Smooth muscle cell (in vitro differentiated cells): ENCODE results near the gene DCTD. TPM values are rescaled to one million over a fixed set of nuclear protein-coding genes. Genes with fewer than 3 reads are reported as not detected.

Source experiments
- DNase-seq: peaks from one replicate; lab custom pipeline; 2025; ENCODE audit not compliant: unreplicated experiment; lab: John Stamatoyannopoulos, UW
- H2AFZ ChIP-seq: fragments of 200-600 bp; sonication (generic); 2 replicates; pipeline ENCODE4 v1.6.0; 2016; ENCODE audit warnings: antibody characterized with exemption, low read depth, mild to moderate bottlenecking
- H3F3A ChIP-seq: fragments of 200-600 bp; sonication (generic); 2 replicates; pipeline ENCODE4 v1.6.0; 2017; ENCODE audit warnings: antibody characterized with exemption, low read depth
- H3K27ac ChIP-seq: fragments of 200-600 bp; sonication (generic); 2 replicates; pipeline ENCODE4 v1.5.1; 2016; ENCODE audit warnings: low read depth, mild to moderate bottlenecking
- H3K27me3 ChIP-seq: fragments of 200-600 bp; sonication (generic); 2 replicates; pipeline ENCODE4 v1.6.1; 2016; ENCODE audit warnings: low read depth, mild to moderate bottlenecking
- H3K36me3 ChIP-seq: fragments of 200-600 bp; sonication (generic); 2 replicates; pipeline ENCODE4 v1.5.1; 2016; ENCODE audit warnings: low read depth
- H3K4me1 ChIP-seq: fragments of 200-600 bp; sonication (generic); 2 replicates; pipeline ENCODE4 v1.5.1; 2016; ENCODE audit warnings: low read depth
- H3K4me2 ChIP-seq: fragments of 200-600 bp; sonication (generic); 2 replicates; pipeline ENCODE4 v1.6.0; 2016; ENCODE audit warnings: mild to moderate bottlenecking
- H3K4me3 ChIP-seq: fragments of 200-600 bp; sonication (generic); 2 replicates; pipeline ENCODE4 v1.5.1; 2016; ENCODE audit warnings: mild to moderate bottlenecking
- H3K79me2 ChIP-seq: fragments of 200-600 bp; sonication (generic); 2 replicates; pipeline ENCODE4 v1.6.0; 2016; ENCODE audit warnings: low read depth, mild to moderate bottlenecking
- H3K9ac ChIP-seq: fragments of 200-600 bp; sonication (generic); 2 replicates; pipeline ENCODE4 v1.6.0; 2016; ENCODE audit warnings: low read depth
- H3K9me3 ChIP-seq: fragments of 200-600 bp; sonication (generic); replicated peaks from 2 replicates; pipeline ENCODE4 v1.5.1; 2016; ENCODE audit warnings: low read depth
- H4K20me1 ChIP-seq: fragments of 200-600 bp; sonication (generic); 2 replicates; pipeline ENCODE4 v1.6.0; 2016; ENCODE audit warnings: low read depth
- WGBS: methylation state at CpG from one replicate; pipeline ENCODE4 v1.1.7; 2016; ENCODE audit warnings: low lambda C conversion rate; 5-methylcytosine and 5-hydroxymethylcytosine counted together
- polyA plus RNA-seq: library from polyadenylated mRNA; unstranded; fragments of >200 nt; fragmentation: Nextera tagmentation; extraction: Ambion mirVana; gene quantifications from 2 replicates; pipeline ENCODE4 v1.2.1, GENCODE V29; 2016
- total RNA-seq: library from RNA; depleted of rRNA; stranded (reverse); fragments of >200 nt; gene quantifications from 2 replicates; pipeline ENCODE4 v1.2.3, GENCODE V29; 2014
- TF ChIP-seq, protein P1 (sequence below): fragments of 200-600 bp; sonication (generic); IDR thresholded peaks from 2 replicates; pipeline ENCODE4 v1.5.1; 2017; ENCODE audit warnings: borderline replicate concordance, mild to moderate bottlenecking, antibody characterized with exemption; ENCODE audit not compliant: insufficient read depth, poor library complexity, severe bottlenecking

Gene DCTD
- total and polyA plus RNA-seq, 2 experiments from 2014 or later, result 84.4 to 85.3 TPM

DNA sequence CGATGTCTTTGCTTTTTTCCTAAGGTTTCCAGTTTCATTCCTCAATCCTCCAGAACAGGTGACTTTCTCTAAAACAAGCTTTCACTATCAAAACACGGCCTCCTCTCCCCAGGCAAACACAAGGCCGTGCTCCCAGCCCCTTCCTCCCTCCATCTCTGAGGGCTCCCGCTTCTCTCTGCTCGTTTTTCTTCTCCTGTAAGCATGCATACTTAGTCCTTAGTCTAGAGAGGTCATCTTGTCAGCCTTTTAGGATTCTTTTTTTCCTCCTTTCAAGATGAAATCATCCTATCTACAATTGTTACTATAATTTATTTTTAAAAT is 18.7 kb downstream of the DCTD start:
- no peak for DNase-seq
- Histone ChIP-seq H3K4me2 (no peak overlapping the region), H3K9me3 (no peaks in the 10 kb centered on the region), H3K79me2 (peaks cover 7% of the 10 kb centered on the region), H3K9ac (no peak overlapping the region), H3K36me3 (peaks cover 6% of the 10 kb centered on the region), H3K4me3 (no peak overlapping the region), H4K20me1 (peaks cover 46% of the 10 kb centered on the region), H3F3A (no peaks in the 10 kb centered on the region), H3K27me3 (no peaks in the 10 kb centered on the region), H3K4me1 (no peaks in the 10 kb centered on the region), H3K27ac (no peak overlapping the region), H2AFZ (no peak overlapping the region)
- TF ChIP-seq, protein P1, sequence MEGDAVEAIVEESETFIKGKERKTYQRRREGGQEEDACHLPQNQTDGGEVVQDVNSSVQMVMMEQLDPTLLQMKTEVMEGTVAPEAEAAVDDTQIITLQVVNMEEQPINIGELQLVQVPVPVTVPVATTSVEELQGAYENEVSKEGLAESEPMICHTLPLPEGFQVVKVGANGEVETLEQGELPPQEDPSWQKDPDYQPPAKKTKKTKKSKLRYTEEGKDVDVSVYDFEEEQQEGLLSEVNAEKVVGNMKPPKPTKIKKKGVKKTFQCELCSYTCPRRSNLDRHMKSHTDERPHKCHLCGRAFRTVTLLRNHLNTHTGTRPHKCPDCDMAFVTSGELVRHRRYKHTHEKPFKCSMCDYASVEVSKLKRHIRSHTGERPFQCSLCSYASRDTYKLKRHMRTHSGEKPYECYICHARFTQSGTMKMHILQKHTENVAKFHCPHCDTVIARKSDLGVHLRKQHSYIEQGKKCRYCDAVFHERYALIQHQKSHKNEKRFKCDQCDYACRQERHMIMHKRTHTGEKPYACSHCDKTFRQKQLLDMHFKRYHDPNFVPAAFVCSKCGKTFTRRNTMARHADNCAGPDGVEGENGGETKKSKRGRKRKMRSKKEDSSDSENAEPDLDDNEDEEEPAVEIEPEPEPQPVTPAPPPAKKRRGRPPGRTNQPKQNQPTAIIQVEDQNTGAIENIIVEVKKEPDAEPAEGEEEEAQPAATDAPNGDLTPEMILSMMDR, result no peak
- WGBS, result 96% methylated on average over 5 of the region's 5 CpGs

DNA sequence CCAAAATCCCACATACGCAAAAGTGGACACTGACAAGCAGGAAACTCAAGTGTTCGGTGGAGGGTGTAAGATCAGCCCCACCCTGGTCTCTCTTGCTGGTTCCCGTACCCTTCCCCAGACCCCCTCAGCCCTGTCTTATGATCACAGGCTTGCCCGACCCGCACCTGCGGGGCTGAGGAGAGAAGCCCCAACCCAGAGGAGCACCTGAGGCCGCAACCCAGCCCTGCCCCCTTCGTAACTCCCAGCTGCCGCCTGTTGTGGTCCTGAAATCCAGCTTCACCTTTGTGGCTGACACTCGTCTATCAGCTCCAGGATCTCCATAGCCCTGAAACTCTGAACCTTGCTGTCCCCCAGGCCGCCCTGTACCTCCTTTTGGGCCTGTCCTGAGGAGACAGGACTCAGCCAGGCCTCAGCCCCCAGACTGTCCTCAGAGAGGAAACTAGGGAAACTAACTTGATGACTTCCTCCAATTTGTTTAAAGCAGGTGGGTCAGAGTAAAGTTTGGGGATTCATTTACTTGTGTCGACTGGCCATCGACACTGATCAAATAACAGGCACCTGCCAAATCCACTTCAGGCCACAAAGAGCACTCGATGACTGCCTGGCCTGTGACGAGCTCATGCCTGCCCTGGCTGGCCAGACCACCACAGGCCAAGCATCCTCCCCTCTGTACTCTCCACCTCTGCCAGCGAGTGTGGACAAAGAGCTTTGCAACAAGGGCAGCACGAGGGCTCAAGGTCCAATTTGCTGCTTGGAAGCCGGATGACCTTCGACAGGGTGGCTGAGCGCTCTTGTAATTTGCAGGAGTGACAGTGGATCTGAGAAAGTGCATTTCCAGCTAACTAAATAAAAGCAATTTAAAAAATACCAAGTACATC is 19.3 kb downstream of the DCTD start:
- Histone ChIP-seq H3K27me3 (no peaks in the 10 kb centered on the region), H3K27ac (no peak overlapping the region), H3K79me2 (peaks cover 7% of the 10 kb centered on the region), H3K4me3 (no peak overlapping the region), H3F3A (no peaks in the 10 kb centered on the region), H4K20me1 (peaks cover 41% of the 10 kb centered on the region), H3K36me3 (peaks cover 6% of the 10 kb centered on the region), H3K9me3 (no peaks in the 10 kb centered on the region), H3K9ac (no peak overlapping the region), H3K4me2 (no peak overlapping the region), H3K4me1 (no peaks in the 10 kb centered on the region), H2AFZ (no peak overlapping the region)
- WGBS, result 95% methylated on average over 19 of the region's 20 CpGs
- TF ChIP-seq, protein P1, result no peak
- DNase-seq, result no peak

DNA sequence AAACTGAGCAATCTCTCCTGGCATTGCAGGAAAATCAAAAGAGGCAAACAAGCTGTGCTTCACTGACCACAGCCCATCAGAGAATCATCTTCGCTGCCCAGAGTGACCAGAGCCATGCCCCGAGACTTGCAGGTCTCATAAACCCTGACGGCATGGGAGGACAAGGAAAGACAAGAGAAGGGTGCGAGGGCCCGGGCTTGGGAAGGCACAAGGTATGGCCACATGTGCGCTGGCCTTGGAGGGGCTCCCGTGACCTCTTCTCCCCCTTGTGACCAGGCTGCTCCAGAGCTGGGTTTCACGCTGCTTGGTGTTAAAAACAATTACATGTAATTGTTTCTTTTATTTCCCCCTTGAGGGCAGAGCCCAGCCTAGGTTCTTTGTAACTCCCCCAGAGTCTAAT is 20.8 kb downstream of the DCTD start:
- Histone ChIP-seq H3K79me2 (peaks cover 7% of the 10 kb centered on the region), H3K27ac (no peak overlapping the region), H3F3A (no peaks in the 10 kb centered on the region), H3K36me3 (peaks cover 8% of the 10 kb centered on the region), H3K4me1 (no peaks in the 10 kb centered on the region), H3K4me3 (no peak overlapping the region), H3K9ac (no peak overlapping the region), H3K27me3 (no peaks in the 10 kb centered on the region), H4K20me1 (peaks cover 35% of the 10 kb centered on the region), H3K9me3 (no peaks in the 10 kb centered on the region), H2AFZ (no peak overlapping the region), H3K4me2 (no peak overlapping the region)
- no peak for DNase-seq
- TF ChIP-seq, protein P1, result no peak
- 94% methylated on average over 8 of the region's 8 CpGs for WGBS
